ENCODE measurements around the gene GNLY. TPM values are rescaled to one million over a fixed set of nuclear protein-coding genes. Genes with fewer than 3 reads are reported as not detected.
A peak's percentile ranks its signal among the peaks of the same experiment; 100 is the strongest.

Gene GNLY
- total and polyA plus RNA-seq, 9 of the 15 experiments (the other 6 are each of a cell fraction or from before 2014, with no cell fraction given), result not detected

DNA sequence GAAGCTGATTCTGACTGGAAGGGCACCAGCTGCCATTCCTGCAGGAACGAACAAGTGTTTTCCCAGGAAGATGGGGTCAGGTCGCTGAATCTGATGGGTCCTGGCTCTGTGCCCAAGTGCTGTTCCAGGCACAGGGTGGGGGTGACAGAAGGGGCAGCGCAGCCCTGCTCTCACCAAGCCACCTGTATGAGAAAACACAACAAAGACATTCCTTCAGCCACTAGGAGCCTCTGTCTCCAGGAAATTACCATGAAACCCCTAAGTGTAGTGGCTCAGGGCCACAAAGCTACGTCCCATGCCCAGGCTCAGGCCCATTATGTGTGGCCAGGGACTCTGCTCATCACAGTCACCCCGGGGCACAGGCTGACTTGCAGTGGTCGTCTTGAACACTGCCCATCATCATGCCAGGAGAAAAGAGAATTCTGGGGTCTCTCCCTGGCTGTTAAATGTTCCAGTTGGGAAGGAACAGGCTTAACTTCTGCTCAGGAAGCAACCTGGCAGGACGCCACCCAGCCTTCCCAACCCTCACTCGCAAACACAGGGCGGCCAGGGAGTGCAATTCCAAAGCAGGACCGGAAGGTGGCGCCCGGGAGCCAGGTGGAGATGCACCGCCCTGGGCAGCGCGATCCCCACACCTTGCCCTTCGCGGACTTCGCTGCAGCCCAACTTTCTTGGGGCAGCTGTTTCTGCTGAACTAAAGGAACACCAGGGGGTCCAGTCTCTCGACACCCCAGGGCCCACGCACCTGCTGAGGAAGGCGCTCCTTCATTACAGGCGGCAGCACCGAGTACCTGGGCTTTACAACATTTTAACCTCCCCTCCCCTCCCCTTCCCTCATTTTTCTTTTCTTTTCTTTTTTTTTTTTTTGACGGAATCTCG lies 15.1 kb upstream of the GNLY start:
- no peak overlapping the region for H3K4me3 ChIP-seq
- no peaks in the 10 kb centered on the region for H3K9me3 ChIP-seq (replicated peaks; ENCODE audit: control insufficient read depth, insufficient read depth, low read depth, low read length)
- H3K79me2 ChIP-seq (ENCODE audit: control insufficient read depth, insufficient read depth, low read length), result no peaks in the 10 kb centered on the region
- peaks cover 7% of the 10 kb centered on the region for H4K20me1 ChIP-seq (replicated peaks; ENCODE audit: control insufficient read depth, insufficient read depth, low read length)
- CTCF ChIA-PET (ENCODE audit: low intra/inter-chr PET ratio), result interaction anchor here (0.6 to 2.7 kb wide), 4 partner anchors 26 to 39 kb away, joined by 3 to 14 read pairs (median 4); no protein-coding TSS in a partner anchor
- no peaks in the 10 kb centered on the region for H3K9me1 ChIP-seq (ENCODE audit: control insufficient read depth, insufficient read depth, low read length)
- peak; percentile 89 for FAIRE-seq
- BruUV-seq (replicated peaks), result no TSS peak
- H3K4me1 ChIP-seq (replicated peaks in 1 of 2; ENCODE audit: control insufficient read depth in 2 of 2, insufficient read depth in 2 of 2, low read length in 2 of 2), result peaks cover 7 to 11% of the 10 kb centered on the region in 2 experiments; a peak in 3 of 5 replicates
- WGBS (ENCODE audit: insufficient coverage, low coverage, missing lambda C conversion rate), result 15% methylated on average over 23 of the region's 25 CpGs
- no peaks in the 10 kb centered on the region for H3K36me3 ChIP-seq (ENCODE audit: control insufficient read depth, insufficient read depth, low read length)
- intact Hi-C loops (cut with micrococcal nuclease) (loop anchor here (1.0 to 10.0 kb wide), 3 partner anchors 28 to 136 kb away; no protein-coding TSS in a partner anchor), in situ Hi-C loops (cut with MboI) (no loop called here)
- H3K27me3 ChIP-seq (ENCODE audit: control insufficient read depth in 2 of 2, insufficient read depth in 2 of 2, low read length in 2 of 2), result peaks cover 11 to 27% of the 10 kb centered on the region in 2 experiments; a peak in 3 of 5 replicates
- peak overlapping the region in 1 of 2 experiments; percentile 45; a peak in 1 of 4 replicates for H3K9ac ChIP-seq (ENCODE audit: insufficient read depth in 1 of 2, low read depth in 2 of 2, low read length in 2 of 2)
- peak overlapping the region; percentile 54; the same call in 1 of the 2 replicates for H3K4me2 ChIP-seq (ENCODE audit: insufficient read depth, low read length)
- H3K27ac ChIP-seq (ENCODE audit: extremely low read depth, low read depth, low read length), result no peak overlapping the region
- H2AFZ ChIP-seq (ENCODE audit: low read depth, low read length), result peak overlapping the region; percentile 78
- peak; percentile 80 to 93 (median 90) for DNase-seq (ENCODE audit: extremely low read depth in 1 of 4, low spot score in 3 of 4)
- POLR2A ChIA-PET, result interaction anchor here (0.7 kb wide), 1 partner anchor 10 kb away, joined by 3 read pairs; no protein-coding TSS in a partner anchor
- peak; percentile 98 for ATAC-seq
- TF ChIP-seq MYNN (IDR thresholded peaks at IDR 0.05) (0 out of 2 replicates have a peak, but pooled peaks have one; percentile 31), MYNN (CRISPR knock-in tag; IDR thresholded peaks at IDR 0.05) (no peak), ETV5 (CRISPR knock-in tag; IDR thresholded peaks at IDR 0.05; ENCODE audit: low read depth) (0 out of 2 replicates have a peak, but pooled peaks have one; percentile 53), XRCC5 (IDR thresholded peaks at IDR 0.05; ENCODE audit: low read depth, low read length) (peak; percentile 64; the same call in 1 of the 2 replicates), ETV6 (IDR thresholded peaks at IDR 0.05; ENCODE audit: borderline replicate concordance in 1 of 2, low read depth in 2 of 2, low read length in 1 of 2) (no peak), ETV6 (CRISPR knock-in tag; IDR thresholded peaks at IDR 0.05; ENCODE audit: borderline replicate concordance) (no peak), SLC30A9 (CRISPR knock-in tag; IDR thresholded peaks at IDR 0.05) (no peak), STAG1 (CRISPR knock-in tag; IDR thresholded peaks at IDR 0.05; ENCODE audit: borderline replicate concordance) (peak; percentile 26; the same call in 1 of the 2 replicates), KLF16 (IDR thresholded peaks at IDR 0.05) (peak; percentile 56), TBP (optimal IDR thresholded peaks at IDR 0.05; ENCODE audit: low read depth, low read length) (no peak), BHLHE40 (IDR thresholded peaks at IDR 0.05; ENCODE audit: low read length) (peak; percentile 45; the same call in 1 of the 2 replicates), ZNF121 (CRISPR knock-in tag; conservative IDR thresholded peaks at IDR 0.05) (peak; percentile 28; the same call in 1 of the 2 replicates), CC2D1A (IDR thresholded peaks at IDR 0.05) (no peak), CTBP1 (IDR thresholded peaks at IDR 0.05; ENCODE audit: borderline replicate concordance) (peak; percentile 33; the same call in 1 of the 2 replicates), RB1 (IDR thresholded peaks at IDR 0.05; ENCODE audit: low read depth) (peak; percentile 58), ARHGAP35 (IDR thresholded peaks at IDR 0.05; ENCODE audit: partially characterized antibody) (no peak), HCFC1 (IDR thresholded peaks at IDR 0.05; ENCODE audit: low read depth, low read length) (0 out of 2 replicates have a peak, but pooled peaks have one; percentile 23)
- TF ChIP-seq, protein P1, sequence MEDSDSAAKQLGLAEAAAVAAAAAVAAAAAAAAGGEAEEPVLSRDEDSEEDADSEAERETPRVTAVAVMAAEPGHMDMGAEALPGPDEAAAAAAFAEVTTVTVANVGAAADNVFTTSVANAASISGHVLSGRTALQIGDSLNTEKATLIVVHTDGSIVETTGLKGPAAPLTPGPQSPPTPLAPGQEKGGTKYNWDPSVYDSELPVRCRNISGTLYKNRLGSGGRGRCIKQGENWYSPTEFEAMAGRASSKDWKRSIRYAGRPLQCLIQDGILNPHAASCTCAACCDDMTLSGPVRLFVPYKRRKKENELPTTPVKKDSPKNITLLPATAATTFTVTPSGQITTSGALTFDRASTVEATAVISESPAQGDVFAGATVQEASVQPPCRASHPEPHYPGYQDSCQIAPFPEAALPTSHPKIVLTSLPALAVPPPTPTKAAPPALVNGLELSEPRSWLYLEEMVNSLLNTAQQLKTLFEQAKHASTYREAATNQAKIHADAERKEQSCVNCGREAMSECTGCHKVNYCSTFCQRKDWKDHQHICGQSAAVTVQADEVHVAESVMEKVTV (CRISPR knock-in tag; IDR thresholded peaks at IDR 0.05), result peak; percentile 48; the same call in 1 of the 2 replicates
- TF ChIP-seq, protein P2, sequence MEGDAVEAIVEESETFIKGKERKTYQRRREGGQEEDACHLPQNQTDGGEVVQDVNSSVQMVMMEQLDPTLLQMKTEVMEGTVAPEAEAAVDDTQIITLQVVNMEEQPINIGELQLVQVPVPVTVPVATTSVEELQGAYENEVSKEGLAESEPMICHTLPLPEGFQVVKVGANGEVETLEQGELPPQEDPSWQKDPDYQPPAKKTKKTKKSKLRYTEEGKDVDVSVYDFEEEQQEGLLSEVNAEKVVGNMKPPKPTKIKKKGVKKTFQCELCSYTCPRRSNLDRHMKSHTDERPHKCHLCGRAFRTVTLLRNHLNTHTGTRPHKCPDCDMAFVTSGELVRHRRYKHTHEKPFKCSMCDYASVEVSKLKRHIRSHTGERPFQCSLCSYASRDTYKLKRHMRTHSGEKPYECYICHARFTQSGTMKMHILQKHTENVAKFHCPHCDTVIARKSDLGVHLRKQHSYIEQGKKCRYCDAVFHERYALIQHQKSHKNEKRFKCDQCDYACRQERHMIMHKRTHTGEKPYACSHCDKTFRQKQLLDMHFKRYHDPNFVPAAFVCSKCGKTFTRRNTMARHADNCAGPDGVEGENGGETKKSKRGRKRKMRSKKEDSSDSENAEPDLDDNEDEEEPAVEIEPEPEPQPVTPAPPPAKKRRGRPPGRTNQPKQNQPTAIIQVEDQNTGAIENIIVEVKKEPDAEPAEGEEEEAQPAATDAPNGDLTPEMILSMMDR (IDR thresholded peaks at IDR 0.05 in 2 of 3, conservative IDR thresholded peaks at IDR 0.05 in 1 of 3; ENCODE audit: insufficient read depth in 2 of 3, low read depth in 1 of 3, low read length in 3 of 3), result peak; percentile 94 to 97 (median 94)
